DOHH2 (cell line): ENCODE measurements around the gene CRYBA2.

Experiments used
- H3F3A ChIP-seq: fragments of 200-600 bp; sonication (generic), shearing (Covaris generic); 2 replicates; pipeline ENCODE4 v1.6.0; 2016; ENCODE audit warnings: antibody characterized with exemption, mild to moderate bottlenecking; ENCODE audit not compliant: control insufficient read depth, insufficient read depth
- H3K27ac ChIP-seq: fragments of 200-600 bp; sonication (generic); 2 replicates; pipeline ENCODE4 v1.5.1; 2014; ENCODE audit warnings: low read depth, mild to moderate bottlenecking, low read length, moderate library complexity
- H3K27me3 ChIP-seq: fragments of 200-600 bp; sonication (generic); 2 replicates; pipeline ENCODE4 v1.6.1; 2014; ENCODE audit warnings: mild to moderate bottlenecking, low read length, mixed read lengths; ENCODE audit not compliant: control insufficient read depth
- H3K36me3 ChIP-seq: fragments of 200-600 bp; sonication (generic); 2 replicates; pipeline ENCODE4 v1.6.1; 2014; ENCODE audit warnings: mild to moderate bottlenecking, low read length, moderate library complexity, mixed read lengths; ENCODE audit not compliant: control insufficient read depth
- H3K4me1 ChIP-seq: fragments of 200-600 bp; sonication (generic); 2 replicates; pipeline ENCODE4 v1.6.1; 2014; ENCODE audit warnings: mild to moderate bottlenecking, low read length, mixed read lengths; ENCODE audit not compliant: control insufficient read depth
- H3K4me2 ChIP-seq: fragments of 200-600 bp; sonication (generic); 2 replicates; pipeline ENCODE4 v1.6.0; 2014; ENCODE audit warnings: mild to moderate bottlenecking, low read length, moderate library complexity
- H3K4me3 ChIP-seq: fragments of 200-600 bp; sonication (generic); 2 replicates; pipeline ENCODE4 v1.5.1; 2014; ENCODE audit warnings: mild to moderate bottlenecking, low read length, mixed read lengths
- H3K79me2 ChIP-seq: fragments of 200-600 bp; sonication (generic); 2 replicates; pipeline ENCODE4 v1.6.1; 2014; ENCODE audit warnings: mild to moderate bottlenecking, low read length, mixed read lengths; ENCODE audit not compliant: control insufficient read depth
- H3K9me2 ChIP-seq: fragments of 200-600 bp; sonication (generic); replicated peaks from 2 replicates; pipeline ENCODE4 v1.6.1; 2014; ENCODE audit warnings: mild to moderate bottlenecking, low read length, mixed read lengths; ENCODE audit not compliant: control insufficient read depth
- H3K9me3 ChIP-seq: fragments of 200-600 bp; sonication (generic); 2 replicates; pipeline ENCODE4 v1.6.1; 2014; ENCODE audit warnings: antibody characterized with exemption, low read length, mixed read lengths; ENCODE audit not compliant: control insufficient read depth, insufficient read depth
- H4K20me1 ChIP-seq: fragments of 200-600 bp; sonication (generic); 2 replicates; pipeline ENCODE4 v1.6.0; 2014; ENCODE audit warnings: low read depth, mild to moderate bottlenecking, antibody characterized with exemption, low read length, moderate library complexity; ENCODE audit not compliant: control insufficient read depth, insufficient read depth
- EZH2phosphoT487 ChIP-seq: fragments of 200-600 bp; sonication (generic); IDR thresholded peaks from 2 replicates; pipeline ENCODE4 v1.6.1; 2017; ENCODE audit warnings: borderline replicate concordance, mild to moderate bottlenecking, antibody characterized with exemption, low read length, moderate library complexity, mixed read lengths
- TF ChIP-seq, protein P1 (sequence below): fragments of 200-600 bp; sonication (generic); IDR thresholded peaks from one replicate; pipeline ENCODE4 v1.5.1; 2014; ENCODE audit warnings: antibody characterized with exemption, mild to moderate bottlenecking, low read depth, low read length; ENCODE audit not compliant: poor library complexity, severe bottlenecking

Gene CRYBA2

GRCh38 chr2:218979846-218980734, 13.1 kb downstream of the CRYBA2 start:
- TF ChIP-seq, protein P1, sequence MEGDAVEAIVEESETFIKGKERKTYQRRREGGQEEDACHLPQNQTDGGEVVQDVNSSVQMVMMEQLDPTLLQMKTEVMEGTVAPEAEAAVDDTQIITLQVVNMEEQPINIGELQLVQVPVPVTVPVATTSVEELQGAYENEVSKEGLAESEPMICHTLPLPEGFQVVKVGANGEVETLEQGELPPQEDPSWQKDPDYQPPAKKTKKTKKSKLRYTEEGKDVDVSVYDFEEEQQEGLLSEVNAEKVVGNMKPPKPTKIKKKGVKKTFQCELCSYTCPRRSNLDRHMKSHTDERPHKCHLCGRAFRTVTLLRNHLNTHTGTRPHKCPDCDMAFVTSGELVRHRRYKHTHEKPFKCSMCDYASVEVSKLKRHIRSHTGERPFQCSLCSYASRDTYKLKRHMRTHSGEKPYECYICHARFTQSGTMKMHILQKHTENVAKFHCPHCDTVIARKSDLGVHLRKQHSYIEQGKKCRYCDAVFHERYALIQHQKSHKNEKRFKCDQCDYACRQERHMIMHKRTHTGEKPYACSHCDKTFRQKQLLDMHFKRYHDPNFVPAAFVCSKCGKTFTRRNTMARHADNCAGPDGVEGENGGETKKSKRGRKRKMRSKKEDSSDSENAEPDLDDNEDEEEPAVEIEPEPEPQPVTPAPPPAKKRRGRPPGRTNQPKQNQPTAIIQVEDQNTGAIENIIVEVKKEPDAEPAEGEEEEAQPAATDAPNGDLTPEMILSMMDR: peak; percentile 100
- TF ChIP-seq EZH2phosphoT487: peak; percentile 68; the same call in 1 of the 2 replicates
- Histone ChIP-seq H3K4me1 (peaks cover 22% of the 10 kb centered on the region), H3K9me3 (no peaks in the 10 kb centered on the region), H3K4me3 (peak overlapping the region; percentile 66), H3K27ac (no peak overlapping the region), H3K4me2 (peak overlapping the region; percentile 89), H3F3A (no peaks in the 10 kb centered on the region), H3K9me2 (no peaks in the 10 kb centered on the region), H3K79me2 (no peaks in the 10 kb centered on the region), H3K36me3 (no peaks in the 10 kb centered on the region), H3K27me3 (peaks cover 60% of the 10 kb centered on the region), H4K20me1 (no peaks in the 10 kb centered on the region)

DNA sequence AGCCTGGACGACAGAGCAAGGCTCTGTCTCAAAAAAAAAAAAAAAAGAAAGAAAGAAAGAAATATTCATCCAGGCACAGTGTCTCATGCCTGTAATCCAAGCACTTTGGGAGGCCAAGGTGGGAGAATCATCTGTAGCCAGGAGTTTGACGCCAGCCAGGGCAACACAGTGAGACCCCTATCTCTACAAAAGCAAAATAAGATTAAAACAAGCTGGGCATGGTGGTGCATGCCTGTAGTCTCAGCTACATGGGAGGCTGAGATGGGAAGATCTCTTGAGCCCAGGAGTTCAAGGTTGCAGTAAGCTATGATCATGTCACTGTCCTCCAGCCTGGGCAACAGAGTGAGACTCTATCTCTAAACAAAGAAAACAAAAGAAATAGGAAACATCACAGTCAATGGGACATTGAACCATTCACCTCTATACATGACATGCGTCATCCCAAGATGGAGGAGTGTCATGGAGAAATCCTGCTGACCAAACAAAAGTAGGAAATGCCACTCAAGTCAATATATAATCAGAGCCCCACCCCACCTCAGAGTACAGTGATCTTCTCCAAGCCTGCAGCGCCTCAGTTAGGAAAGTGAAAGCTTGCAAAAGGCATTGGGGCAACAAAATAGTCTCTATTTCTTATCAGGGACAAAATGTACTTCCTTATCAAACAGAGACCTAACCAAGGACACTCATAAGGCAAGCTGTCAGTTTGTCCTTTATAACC, 18.0 kb downstream of the CRYBA2 start:
- H3K4me2 ChIP-seq: no peak overlapping the region
- H3K36me3 ChIP-seq: no peaks in the 10 kb centered on the region
- H4K20me1 ChIP-seq: no peaks in the 10 kb centered on the region
- H3K27ac ChIP-seq: no peak overlapping the region
- H3K4me3 ChIP-seq: no peak overlapping the region
- H3K79me2 ChIP-seq: no peaks in the 10 kb centered on the region
- no peaks in the 10 kb centered on the region for H3F3A ChIP-seq
- peaks cover 31% of the 10 kb centered on the region for H3K27me3 ChIP-seq
- TF ChIP-seq EZH2phosphoT487: no peak
- TF ChIP-seq, protein P1: no peak
- H3K4me1 ChIP-seq: peaks cover 7% of the 10 kb centered on the region; the same call in 1 of the 2 replicates
- H3K9me3 ChIP-seq: no peaks in the 10 kb centered on the region
- no peaks in the 10 kb centered on the region for H3K9me2 ChIP-seq

- TF ChIP-seq, protein P1: no peak
- TF ChIP-seq EZH2phosphoT487: no peak
- Histone ChIP-seq H3F3A (no peaks in the 10 kb centered on the region), H3K9me2 (no peaks in the 10 kb centered on the region)
These were observed 22.3 kb downstream of the CRYBA2 start for GRCh38 chr2:218970894-218971293.

More at GRCh38 chr2:218970894-218971293, 22.3 kb downstream of the CRYBA2 start:
- Histone ChIP-seq H3K9me3 (no peaks in the 10 kb centered on the region), H3K36me3 (no peaks in the 10 kb centered on the region), H3K4me3 (no peak overlapping the region), H3K27me3 (peaks cover 30% of the 10 kb centered on the region), H3K27ac (no peak overlapping the region), H3K4me1 (no peaks in the 10 kb centered on the region), H3K79me2 (no peaks in the 10 kb centered on the region), H4K20me1 (no peaks in the 10 kb centered on the region), H3K4me2 (no peak overlapping the region)
